Measurements from ENCODE around the gene CPB2. TPM values are rescaled to one million over a fixed set of nuclear protein-coding genes. Genes with fewer than 3 reads are reported as not detected.

The CPB2 gene
- total RNA-seq, 3 donors from 2014 or later (not counting 1 experiment from before 2014, with no cell fraction given), result not detected

GRCh38 chr13:46116653-46117502, 12.0 kb upstream of the CPB2 start:
- Histone ChIP-seq H3K4me3 (ENCODE audit: low read length) (no peak overlapping the region), H3K36me3 (ENCODE audit: control insufficient read depth, insufficient read depth, low read length) (no peaks in the 10 kb centered on the region), H3K9me3 (ENCODE audit: control insufficient read depth, insufficient read depth, low read length) (no peaks in the 10 kb centered on the region), H3K4me1 (ENCODE audit: control insufficient read depth, insufficient read depth, low read length) (no peaks in the 10 kb centered on the region), H3K27ac (ENCODE audit: low read length) (no peak overlapping the region), H3K27me3 (ENCODE audit: control insufficient read depth, insufficient read depth, low read length) (no peaks in the 10 kb centered on the region)
- TF ChIP-seq CTCF (IDR thresholded peaks at IDR 0.05), result no peak
- no peak for DNase-seq
- no peaks in the 10 kb centered on the region for H3K9me3 Mint-ChIP-seq
- no peaks in the 10 kb centered on the region for H3K36me3 Mint-ChIP-seq
- peaks cover 6 to 12% of the 10 kb centered on the region in 2 donors for H3K4me1 Mint-ChIP-seq
- no peak overlapping the region for H3K27ac Mint-ChIP-seq
- no peak for ATAC-seq
- intact Hi-C loops (cut with micrococcal nuclease), result no loop called here
- WGBS (ENCODE audit: insufficient coverage), result 81% methylated on average over 3 of the region's 4 CpGs
- H3K4me3 Mint-ChIP-seq, result no peak overlapping the region
- peaks cover 2 to 3% of the 10 kb centered on the region in 2 donors for H3K27me3 Mint-ChIP-seq (ENCODE audit: low read depth in 2 of 2)

- no peak overlapping the region for H3K27ac Mint-ChIP-seq
- H3K4me3 ChIP-seq (ENCODE audit: low read length), result no peak overlapping the region
- peak in 1 of 3 donors; percentile 42 for ATAC-seq
- 94% methylated on average over 4 of the region's 9 CpGs for WGBS (ENCODE audit: insufficient coverage)
- intact Hi-C loops (cut with micrococcal nuclease), result no loop called here
- H3K27me3 ChIP-seq (ENCODE audit: control insufficient read depth, insufficient read depth, low read length), result no peaks in the 10 kb centered on the region
- TF ChIP-seq CTCF (IDR thresholded peaks at IDR 0.05), result no peak
- no peaks in the 10 kb centered on the region for H3K36me3 Mint-ChIP-seq
- no peak for DNase-seq
- H3K4me1 Mint-ChIP-seq, result peaks cover 6 to 7% of the 10 kb centered on the region in 2 donors
- no peak overlapping the region for H3K4me3 Mint-ChIP-seq
- H3K9me3 Mint-ChIP-seq, result no peaks in the 10 kb centered on the region
- no peaks in the 10 kb centered on the region for H3K9me3 ChIP-seq (ENCODE audit: control insufficient read depth, insufficient read depth, low read length)
- no peak overlapping the region for H3K27ac ChIP-seq (ENCODE audit: low read length)
- peaks cover 10 to 11% of the 10 kb centered on the region in 2 donors for H3K27me3 Mint-ChIP-seq (ENCODE audit: low read depth in 2 of 2)
- no peaks in the 10 kb centered on the region for H3K4me1 ChIP-seq (ENCODE audit: control insufficient read depth, insufficient read depth, low read length)
- no peaks in the 10 kb centered on the region for H3K36me3 ChIP-seq (ENCODE audit: control insufficient read depth, insufficient read depth, low read length)
Observed at GRCh38 chr13:46114613-46115012, 9.8 kb upstream of the CPB2 start.

- no peaks in the 10 kb centered on the region for H3K27me3 ChIP-seq (ENCODE audit: control insufficient read depth, insufficient read depth, low read length)
- Mint-ChIP-seq H3K36me3 (no peaks in the 10 kb centered on the region), H3K4me1 (peaks cover 7 to 10% of the 10 kb centered on the region in 2 donors), H3K9me3 (no peaks in the 10 kb centered on the region), H3K27ac (peak overlapping the region in 1 of 2 donors; percentile 64), H3K27me3 (ENCODE audit: low read depth in 2 of 2) (peaks cover 10 to 14% of the 10 kb centered on the region in 2 donors), H3K4me3 (no peak overlapping the region)
- no peaks in the 10 kb centered on the region for H3K4me1 ChIP-seq (ENCODE audit: control insufficient read depth, insufficient read depth, low read length)
- DNase-seq (no peak), ATAC-seq (peak; percentile 89 to 97 (median 96))
- intact Hi-C loops (cut with micrococcal nuclease), result no loop called here
- no peak for TF ChIP-seq CTCF (IDR thresholded peaks at IDR 0.05)
- no peak overlapping the region for H3K27ac ChIP-seq (ENCODE audit: low read length)
- no peaks in the 10 kb centered on the region for H3K9me3 ChIP-seq (ENCODE audit: control insufficient read depth, insufficient read depth, low read length)
- H3K36me3 ChIP-seq (ENCODE audit: control insufficient read depth, insufficient read depth, low read length), result no peaks in the 10 kb centered on the region
- H3K4me3 ChIP-seq (ENCODE audit: low read length), result no peak overlapping the region
- WGBS (ENCODE audit: insufficient coverage), result 56% methylated on average over 2 of the region's 2 CpGs
Observed at GRCh38 chr13:46113596-46113995, 8.8 kb upstream of the CPB2 start.
